NK-92 treated with Interleukin-12 subunit alpha and Interleukin-12 subunit beta, amount 100 ng/mL, for 24 hours (cell line): ENCODE measurements around the gene COPB1.

Experiments used
- DNase-seq: peaks from one replicate; lab custom pipeline; 2025; lab: John Stamatoyannopoulos, UW

The COPB1 gene

DNA sequence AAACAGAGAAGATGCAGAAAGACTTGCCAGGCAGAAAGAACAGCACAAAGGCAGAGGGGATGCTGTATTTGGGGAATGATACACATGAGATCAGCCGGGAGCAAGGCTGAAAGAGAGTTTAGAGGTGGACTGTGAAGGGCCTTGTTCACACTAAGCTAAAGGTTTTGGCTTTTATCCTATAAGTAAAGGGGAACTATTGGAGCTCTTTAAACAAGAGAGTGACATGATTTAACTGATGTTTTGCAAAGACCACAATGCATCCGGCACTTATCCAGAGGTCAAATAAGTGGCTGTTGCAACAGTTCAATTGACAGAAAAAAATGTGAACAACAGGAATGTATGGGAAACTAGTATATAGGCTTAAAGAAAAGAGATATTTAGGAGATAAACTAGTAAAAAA is 76.0 kb downstream of the COPB1 start:
- DNase-seq = no peak

DNA sequence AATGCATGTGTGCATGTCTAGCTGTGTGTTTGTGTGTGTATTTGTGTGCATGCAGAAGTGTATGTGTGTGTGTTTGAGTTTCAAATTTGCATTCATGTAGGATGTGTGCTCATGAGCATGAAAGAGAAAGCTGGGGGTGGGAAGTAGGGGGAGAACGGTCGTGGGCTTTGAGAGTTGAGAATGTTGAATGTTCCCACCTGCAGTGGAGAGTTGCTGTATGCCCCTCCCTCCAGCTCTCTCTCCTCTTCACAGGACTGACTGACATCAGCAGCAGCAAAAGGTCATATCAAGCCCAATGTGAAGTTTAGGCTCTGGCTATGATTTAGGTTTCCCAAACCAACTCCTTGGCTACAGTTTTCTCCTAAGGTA is 76.8 kb downstream of the COPB1 start:
- DNase-seq = no peak

DNA sequence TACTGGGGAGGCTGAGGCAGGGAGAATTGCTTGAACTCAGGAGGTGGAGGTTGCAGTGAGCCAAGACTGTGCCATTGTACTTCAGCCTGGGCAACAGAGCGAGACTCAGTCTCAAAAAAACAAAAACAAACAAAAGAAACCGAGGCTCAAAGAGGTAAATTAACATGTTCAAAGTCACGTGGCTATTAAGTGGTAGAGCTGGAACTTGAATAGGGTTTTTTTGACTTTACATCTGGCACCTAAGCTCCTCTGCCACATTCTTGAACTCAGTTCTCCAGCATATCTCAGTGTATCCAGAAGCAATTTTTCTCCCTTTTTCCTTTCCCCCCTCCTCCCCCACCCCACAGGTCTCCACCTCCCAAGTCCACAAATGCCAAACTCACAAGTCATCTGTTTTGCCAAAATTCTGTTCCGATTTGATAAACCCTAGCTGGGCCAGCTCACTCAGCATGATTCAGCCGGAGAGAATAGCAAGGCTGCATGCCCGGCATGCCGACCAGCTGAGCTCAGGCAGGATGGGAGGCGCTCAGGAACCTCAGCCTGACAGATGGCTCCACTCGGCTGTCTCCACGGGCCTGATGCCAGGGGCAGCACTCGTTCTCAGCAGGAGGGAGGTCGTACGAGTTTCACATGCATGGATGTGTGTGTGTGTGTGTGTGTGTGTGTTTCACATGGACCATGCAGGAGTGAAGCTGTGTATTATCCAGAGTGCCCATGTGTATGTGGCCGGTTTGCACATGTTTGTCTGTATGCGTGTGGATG is 77.4 kb downstream of the COPB1 start:
- no peak for DNase-seq

DNA sequence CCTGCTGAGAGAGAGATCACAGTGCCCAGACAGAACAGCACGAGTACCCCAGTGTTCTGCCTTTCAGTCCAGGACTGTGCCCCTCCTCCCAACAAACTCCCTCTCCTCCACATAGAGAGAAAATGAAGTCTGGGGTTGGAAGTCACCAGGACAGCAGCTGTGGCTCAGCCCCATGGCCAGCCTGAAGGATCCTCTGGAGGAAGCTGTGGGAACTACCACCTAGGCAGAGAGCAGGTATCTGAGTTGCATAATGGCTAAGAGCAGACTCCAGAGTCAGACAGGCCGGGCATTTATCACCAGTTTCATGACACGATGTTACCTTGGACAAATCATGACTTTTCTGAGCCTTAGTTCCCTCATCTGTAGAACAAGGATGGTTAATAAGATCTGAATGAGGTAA is 79.4 kb downstream of the COPB1 start:
- no peak for DNase-seq

DNA sequence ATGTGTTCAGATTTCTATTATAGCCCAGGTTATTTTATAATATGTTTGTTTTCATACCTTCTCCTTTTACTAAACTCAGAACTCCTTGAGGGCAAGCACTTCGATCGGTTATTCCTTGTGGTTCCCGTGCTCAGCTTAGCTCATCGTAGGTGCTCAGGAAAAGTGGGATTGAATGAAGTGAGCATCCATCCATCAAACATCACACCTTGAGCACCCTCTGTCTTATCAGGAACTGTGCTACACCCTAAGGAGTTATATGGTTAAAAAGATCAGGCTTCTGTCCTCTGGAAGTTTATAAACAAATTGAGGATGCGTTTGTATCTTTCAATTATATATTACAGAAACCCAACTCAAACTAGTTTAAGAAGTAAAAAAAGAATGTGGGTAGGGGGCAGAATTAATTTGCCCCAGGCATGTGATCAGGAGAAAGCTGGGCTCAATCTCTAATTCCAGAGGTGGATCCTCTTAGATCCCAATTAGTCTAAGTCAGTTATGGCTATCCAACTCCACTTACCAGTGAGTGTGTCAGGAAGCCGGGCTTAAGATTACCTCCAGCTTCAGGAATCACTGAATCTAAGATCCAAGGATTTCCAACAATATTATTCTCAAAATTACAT is 80.7 kb downstream of the COPB1 start:
- DNase-seq = no peak

DNA sequence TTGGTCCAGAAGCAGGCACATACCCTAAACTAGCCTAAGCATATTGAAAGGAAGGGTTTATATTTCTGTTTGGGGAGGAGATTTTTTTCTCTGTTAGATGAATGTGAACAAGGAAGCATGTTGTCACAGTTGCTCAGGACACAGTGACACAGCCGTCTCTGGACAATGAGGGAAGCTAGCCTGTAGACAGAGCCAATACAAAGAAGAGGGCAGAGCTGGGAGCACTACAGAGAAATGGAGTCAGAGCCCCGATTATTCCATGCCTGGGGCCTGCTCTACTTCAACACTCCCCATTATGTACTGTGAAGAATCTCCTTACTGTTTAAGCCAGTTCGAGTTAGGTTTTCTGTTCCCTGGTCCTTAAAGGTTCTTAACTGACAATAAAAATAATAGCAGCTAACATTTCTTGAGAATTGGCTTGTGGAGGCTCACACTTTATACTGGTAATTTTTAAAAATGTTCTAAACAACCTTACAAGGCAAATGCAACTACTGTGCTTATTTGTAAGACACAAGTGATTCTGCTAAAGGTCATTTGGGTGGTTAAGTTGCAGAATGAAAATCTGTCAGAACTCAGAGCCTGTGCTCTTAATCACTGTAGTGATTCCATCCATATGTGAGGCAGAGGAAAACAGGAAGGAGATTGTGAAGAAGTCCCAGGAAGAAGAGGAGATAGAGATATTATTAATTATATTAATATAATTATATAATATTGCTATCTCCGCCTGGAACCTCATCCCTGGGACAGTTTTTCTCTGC is 81.8 kb downstream of the COPB1 start:
- no peak for DNase-seq

DNA sequence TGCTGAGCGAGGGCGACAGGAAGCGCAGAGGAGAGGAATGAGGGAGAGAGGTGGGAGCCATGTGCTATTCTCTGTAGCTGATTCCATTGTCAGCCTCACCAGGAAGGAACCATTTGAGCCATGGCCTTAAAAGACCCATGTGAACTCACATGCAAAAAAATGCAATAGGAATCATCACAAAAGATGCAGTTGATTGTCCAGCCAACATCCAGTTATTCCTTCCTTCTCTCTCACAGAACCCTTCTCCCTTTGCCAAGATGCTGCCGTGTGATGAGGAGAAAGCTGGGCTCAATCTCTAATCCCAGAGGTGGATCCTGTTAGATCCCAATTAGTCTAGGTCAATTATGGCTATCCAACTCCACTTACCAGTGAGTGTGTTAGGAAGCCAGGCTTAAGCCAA is 82.4 kb downstream of the COPB1 start:
- DNase-seq = no peak

DNA sequence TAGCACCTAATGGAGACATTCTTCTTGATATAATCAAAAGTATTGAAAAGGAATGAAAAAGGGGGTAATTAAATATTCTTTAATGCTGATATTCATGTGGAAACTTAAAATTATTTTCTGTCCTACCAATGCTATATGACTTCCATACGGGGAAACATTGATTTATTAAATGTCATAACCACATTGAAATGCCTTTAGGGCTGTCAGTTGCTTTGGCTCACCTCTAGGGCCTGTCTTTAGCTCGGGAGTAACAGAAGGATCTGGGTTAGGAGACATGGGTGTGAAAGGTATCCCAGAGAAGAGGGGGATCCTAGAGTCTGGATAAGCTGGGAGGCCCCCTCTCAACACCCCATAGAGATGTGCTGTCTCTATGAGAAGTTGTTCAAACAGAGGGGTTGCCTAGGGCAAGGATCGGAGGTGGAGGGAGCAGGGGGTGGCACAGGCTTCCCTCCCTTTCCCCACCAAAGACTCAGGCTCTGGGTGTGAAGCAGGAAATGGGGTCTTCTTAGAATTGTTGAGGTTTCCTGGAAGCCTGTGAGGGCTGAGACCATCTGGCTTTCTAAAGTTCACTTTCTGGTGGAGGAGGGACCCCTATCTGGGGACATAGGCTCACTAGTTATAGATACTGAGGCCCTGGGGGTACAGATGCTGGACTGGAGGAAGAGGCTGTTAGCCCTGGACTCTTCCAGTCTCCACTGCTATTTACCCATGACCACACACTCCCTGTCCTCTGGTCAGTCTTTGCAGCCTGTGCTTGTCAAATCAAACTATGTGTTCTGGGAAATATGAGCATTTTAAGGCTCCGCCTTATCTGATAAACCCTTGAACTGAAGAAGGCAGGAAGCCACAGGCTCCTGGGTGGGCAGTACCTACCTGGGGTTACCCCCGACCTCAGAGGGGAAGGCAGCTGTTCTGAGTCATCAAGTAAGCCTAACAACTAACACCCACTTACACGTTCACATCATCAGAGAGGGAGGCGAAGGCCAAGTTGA is 84.8 kb downstream of the COPB1 start:
- DNase-seq = peak; percentile 84

DNA sequence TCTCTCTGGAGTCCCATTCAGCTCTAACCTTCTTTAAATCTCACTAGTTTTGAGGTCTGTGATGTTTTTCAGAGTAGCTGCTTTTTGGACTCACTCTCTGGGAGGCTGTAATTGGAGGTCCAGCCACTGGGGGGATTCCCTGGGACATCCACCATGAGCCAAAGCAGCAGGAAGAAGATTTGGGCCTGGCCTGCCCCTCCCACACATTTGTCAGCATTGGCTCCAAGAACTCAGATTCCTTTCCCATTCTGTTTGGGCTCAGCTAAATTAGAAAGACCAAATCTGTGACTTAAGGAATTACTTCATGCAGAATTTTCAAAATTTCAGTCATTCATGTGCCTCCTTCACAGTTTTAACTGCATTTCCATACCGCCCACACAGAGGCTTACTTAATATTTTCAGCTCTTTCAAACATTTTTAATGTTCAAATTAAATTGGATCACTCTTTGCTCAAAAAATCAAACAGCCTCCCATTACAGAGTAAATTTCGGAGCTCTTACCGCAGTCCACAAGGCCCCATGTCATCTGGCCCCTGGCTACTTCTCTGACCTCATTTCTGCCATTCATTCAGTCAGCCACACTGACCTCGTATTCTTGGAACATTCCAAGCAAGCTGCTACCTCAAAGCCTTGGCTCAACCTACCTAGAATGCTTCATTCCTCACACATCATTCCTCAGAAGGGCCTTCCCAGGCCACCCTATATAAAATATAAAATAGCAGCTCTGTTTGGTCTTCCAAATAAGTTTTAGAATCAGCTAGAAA is 86.1 kb downstream of the COPB1 start:
- no peak for DNase-seq

DNA sequence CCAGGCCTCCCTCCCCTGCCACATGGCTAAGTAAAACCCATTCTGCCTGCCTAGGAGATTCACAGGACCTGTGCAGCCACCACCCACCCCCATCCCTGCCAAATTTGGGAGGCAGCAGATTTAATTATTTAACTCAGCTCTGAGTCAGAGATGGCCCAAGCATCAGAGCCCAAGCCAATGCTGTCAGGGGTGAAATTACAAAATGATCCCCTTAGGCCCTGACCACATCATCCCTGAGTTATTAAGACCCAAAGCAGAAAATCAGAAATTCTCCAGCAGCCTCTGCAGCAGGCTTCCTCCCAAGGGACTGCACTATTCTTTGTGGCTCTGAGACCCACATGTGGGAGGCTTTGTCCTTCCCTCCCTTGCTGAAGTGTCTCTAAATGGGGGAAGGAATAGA is 87.8 kb downstream of the COPB1 start:
- no peak for DNase-seq

DNA sequence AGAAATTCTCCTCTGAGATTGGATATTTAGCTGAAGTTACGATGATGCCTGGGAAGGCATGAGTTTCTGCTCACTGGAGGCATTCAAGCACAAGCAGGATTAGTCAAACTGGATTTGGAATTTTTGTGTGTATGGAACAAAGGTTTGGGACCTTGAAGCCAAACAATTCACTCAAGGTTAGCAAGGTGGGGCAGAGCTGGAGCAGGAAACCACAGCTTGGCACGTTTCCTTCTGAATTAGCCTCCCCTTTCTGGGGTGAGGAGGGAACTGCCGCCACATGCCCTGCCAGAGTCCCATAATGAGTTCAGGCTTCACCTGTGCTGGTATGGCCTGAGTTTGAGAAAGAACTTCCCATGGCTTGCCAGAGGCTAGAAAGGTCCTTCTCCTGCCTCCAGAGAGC is 89.7 kb downstream of the COPB1 start:
- DNase-seq = no peak

DNA sequence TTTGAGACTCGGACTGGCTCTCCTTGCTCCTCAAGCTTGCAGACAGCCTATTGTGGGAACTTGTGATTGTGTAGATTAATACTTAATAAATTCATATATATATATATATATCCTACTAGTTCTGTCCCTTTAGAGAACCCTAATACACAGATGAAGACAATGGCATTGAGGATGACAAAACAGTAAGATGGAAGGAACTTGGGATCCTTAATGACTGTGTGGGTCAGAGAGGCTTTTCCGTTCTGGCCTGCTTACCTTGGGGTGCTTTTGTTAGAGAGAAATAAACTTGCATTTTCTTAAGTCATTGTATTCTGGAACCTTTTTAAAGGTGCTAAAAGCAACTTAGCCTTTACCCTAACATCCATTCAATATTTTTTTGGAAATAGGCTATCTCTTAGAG is 91.0 kb downstream of the COPB1 start:
- no peak for DNase-seq
